ENCODE results near the gene RAB34.

RAB34 gene

GRCh38 chr17:28675490-28675889 lies 42.2 kb downstream of the RAB34 start:
- no peak for FAIRE-seq

- FAIRE-seq, result no peak
These were observed 47.8 kb downstream of the RAB34 start for GRCh38 chr17:28669918-28670317.

- FAIRE-seq, result no peak
These were observed 49.8 kb downstream of the RAB34 start for GRCh38 chr17:28667870-28668269.

GRCh38 chr17:28665994-28666393 lies 51.7 kb downstream of the RAB34 start:
- no peak for FAIRE-seq

Measured in endometrium (tissue), 2 donors.